GM18868 (cell line): ENCODE measurements around the gene NAV3.
"Not testable (repeated sequence)": the region's sequence is repeated elsewhere in the genome, so short reads cannot be mapped to it uniquely, and the experiment has no call there.

ENCODE experiments used
- ATAC-seq: cut with Tn5 transposase; IDR thresholded peaks from one replicate; pipeline ENCODE4 v1.9.1; 2021; ENCODE audit warnings: mild to moderate bottlenecking, moderate library complexity; ENCODE audit not compliant: unreplicated experiment

Gene NAV3

GRCh38 chr12:78229591-78230101, 399.0 kb downstream of the NAV3 start:
- peak; percentile 99 for ATAC-seq

GRCh38 chr12:78232756-78233155, 402.1 kb downstream of the NAV3 start:
- no peak for ATAC-seq

- ATAC-seq: no peak
Observed at GRCh38 chr12:78236264-78236663, 405.6 kb downstream of the NAV3 start.

GRCh38 chr12:78239544-78239943, 408.9 kb downstream of the NAV3 start:
- ATAC-seq: no peak

GRCh38 chr12:78240827-78241226, 410.1 kb downstream of the NAV3 start:
- no peak for ATAC-seq

GRCh38 chr12:78241446-78241845, 410.8 kb downstream of the NAV3 start:
- ATAC-seq: no peak

- no peak for ATAC-seq
Observed at GRCh38 chr12:78244916-78245507, 414.3 kb downstream of the NAV3 start.

GRCh38 chr12:78248321-78248720, 417.6 kb downstream of the NAV3 start:
- ATAC-seq: no peak

- ATAC-seq: no peak
Observed at GRCh38 chr12:78249578-78249977, 418.9 kb downstream of the NAV3 start.

- ATAC-seq: not testable (repeated sequence)
Observed at GRCh38 chr12:78257662-78258061, 427.0 kb downstream of the NAV3 start.

GRCh38 chr12:78260976-78261375, 430.3 kb downstream of the NAV3 start:
- ATAC-seq: no peak

- ATAC-seq: no peak
Observed at GRCh38 chr12:78261901-78262300, 431.2 kb downstream of the NAV3 start.
